MCF 10A (cell line): ENCODE data around the gene RBP5. TPM values are rescaled to one million over a fixed set of nuclear protein-coding genes. Genes with fewer than 3 reads are reported as not detected.

ENCODE experiments used
- BruUV-seq: library from RNA; stranded (reverse); fragments of 400-500 nt; replicated peaks from 2 replicates; lab custom pipeline; 2021; lab: Mats Ljungman, UMichigan
- CTCF ChIA-PET: fragments of 300-600 bp; sonication (Branson Sonifier 250); formaldehyde crosslinking; extraction: SDS; loops from one replicate; lab custom pipeline; 2021; ENCODE audit warnings: antibody characterized with exemption, inconsistent platforms; lab: Yijun Ruan, JAX
- POLR2A ChIA-PET: fragments of 300-600, 350-650 bp; sonication (Branson Sonifier 250); formaldehyde crosslinking; extraction: SDS; loops from one replicate; lab custom pipeline; 2020; ENCODE audit warnings: antibody characterized with exemption, inconsistent platforms; lab: Yijun Ruan, JAX
- DNase-seq: peaks from one replicate; pipeline ENCODE4 v3.0.0-alpha.2; 2018; ENCODE audit not compliant: unreplicated experiment
- H3K27ac Mint-ChIP-seq: one replicate; pipeline ENCODE4 v1.8.0; 2022; ENCODE audit warnings: mild to moderate bottlenecking, low read depth, mixed read lengths; ENCODE audit not compliant: unreplicated experiment
- H3K27me3 Mint-ChIP-seq: one replicate; pipeline ENCODE4 v1.8.0; 2022; ENCODE audit warnings: mixed read lengths; ENCODE audit not compliant: insufficient read depth, unreplicated experiment
- H3K36me3 Mint-ChIP-seq: one replicate; pipeline ENCODE4 v1.8.0; 2022; ENCODE audit warnings: mild to moderate bottlenecking, moderate library complexity, mixed read lengths; ENCODE audit not compliant: insufficient read depth, unreplicated experiment
- H3K4me1 Mint-ChIP-seq: one replicate; pipeline ENCODE4 v1.8.0; 2022; ENCODE audit warnings: mixed read lengths; ENCODE audit not compliant: insufficient read depth, unreplicated experiment
- H3K4me3 Mint-ChIP-seq: one replicate; pipeline ENCODE4 v1.8.0; 2022; ENCODE audit warnings: mild to moderate bottlenecking, moderate library complexity, mixed read lengths; ENCODE audit not compliant: unreplicated experiment
- H3K9me3 Mint-ChIP-seq: one replicate; pipeline ENCODE4 v1.8.0; 2022; ENCODE audit warnings: mixed read lengths; ENCODE audit not compliant: unreplicated experiment
- CTCF ChIP-seq: fragments of 200-600 bp; IDR thresholded peaks from one replicate; pipeline ENCODE4 v1.8.0; 2022; ENCODE audit warnings: antibody characterized with exemption, mild to moderate bottlenecking; ENCODE audit not compliant: unreplicated experiment
- intact Hi-C: fragments of 100-400 bp; cut with micrococcal nuclease; formaldehyde crosslinking; loops from 2 replicates; pipeline ENCODE4 v1.14.1; 2022
- total RNA-seq: library from RNA; stranded (reverse); gene quantifications from 2 replicates; pipeline ENCODE4 v1.2.3, GENCODE V29; 2022

Gene RBP5
- total RNA-seq, 1 experiment from 2014 or later: not detected

GRCh38 chr12:7150356-7150755, 21.7 kb upstream of the RBP5 start:
- no peaks in the 10 kb centered on the region for H3K9me3 Mint-ChIP-seq
- TF ChIP-seq CTCF: no peak
- H3K36me3 Mint-ChIP-seq: peaks cover 64% of the 10 kb centered on the region
- no peak overlapping the region for H3K4me3 Mint-ChIP-seq
- POLR2A ChIA-PET: no interaction called here
- CTCF ChIA-PET: interaction anchor here (0.5 to 9.9 kb wide), 6 partner anchors 8 to 610 kb away, joined by 3 to 106 read pairs (median 4); partner anchors contain the start of gene C1S
- H3K4me1 Mint-ChIP-seq: no peaks in the 10 kb centered on the region
- no peaks in the 10 kb centered on the region for H3K27me3 Mint-ChIP-seq
- intact Hi-C loops: no loop called here
- H3K27ac Mint-ChIP-seq: no peak overlapping the region
- no TSS peak for BruUV-seq
- no peak for DNase-seq

GRCh38 chr12:7146906-7147305, 18.2 kb upstream of the RBP5 start:
- H3K9me3 Mint-ChIP-seq: no peaks in the 10 kb centered on the region
- no peaks in the 10 kb centered on the region for H3K27me3 Mint-ChIP-seq
- peaks cover 58% of the 10 kb centered on the region for H3K36me3 Mint-ChIP-seq
- BruUV-seq: no TSS peak
- H3K27ac Mint-ChIP-seq: no peak overlapping the region
- ChIA-PET CTCF (interaction anchor here (0.6 to 8.4 kb wide), 10 partner anchors 12 to 494 kb away, joined by 3 to 102 read pairs (median 5); partner anchors contain the start of gene PEX5), POLR2A (no interaction called here)
- no peak for DNase-seq
- H3K4me3 Mint-ChIP-seq: no peak overlapping the region
- TF ChIP-seq CTCF: no peak
- H3K4me1 Mint-ChIP-seq: no peaks in the 10 kb centered on the region
- intact Hi-C loops: no loop called here

GRCh38 chr12:7146228-7146627, 17.5 kb upstream of the RBP5 start:
- Mint-ChIP-seq H3K27me3 (no peaks in the 10 kb centered on the region), H3K27ac (peak overlapping the region; percentile 57), H3K36me3 (peaks cover 57% of the 10 kb centered on the region), H3K9me3 (no peaks in the 10 kb centered on the region), H3K4me1 (no peaks in the 10 kb centered on the region), H3K4me3 (no peak overlapping the region)
- intact Hi-C loops: no loop called here
- CTCF ChIA-PET: interaction anchor here (0.5 to 8.4 kb wide), 11 partner anchors 8 to 489 kb away, joined by 3 to 102 read pairs (median 5); partner anchors contain the start of genes C1S and PEX5
- POLR2A ChIA-PET: interaction anchor here (0.7 to 1.7 kb wide), 2 partner anchors 43 to 202 kb away, joined by 3 read pairs; partner anchors contain the start of gene C12orf57
- no TSS peak for BruUV-seq
- no peak for TF ChIP-seq CTCF
- no peak for DNase-seq

- H3K4me1 Mint-ChIP-seq: no peaks in the 10 kb centered on the region
- no peaks in the 10 kb centered on the region for H3K27me3 Mint-ChIP-seq
- intact Hi-C loops: no loop called here
- no peak for TF ChIP-seq CTCF
- ChIA-PET CTCF (interaction anchor here (0.5 to 8.4 kb wide), 15 partner anchors 9 to 551 kb away, joined by 3 to 102 read pairs (median 4); partner anchors contain the start of genes C1RL, C1S and PEX5), POLR2A (interaction anchor here (0.7 to 1.7 kb wide), 2 partner anchors 43 to 201 kb away, joined by 3 read pairs; partner anchors contain the start of gene C12orf57)
- BruUV-seq: no TSS peak
- DNase-seq: no peak
- H3K36me3 Mint-ChIP-seq: peaks cover 59% of the 10 kb centered on the region
- H3K27ac Mint-ChIP-seq: peak overlapping the region; percentile 57
- H3K9me3 Mint-ChIP-seq: no peaks in the 10 kb centered on the region
- H3K4me3 Mint-ChIP-seq: no peak overlapping the region
These were observed 17.0 kb upstream of the RBP5 start for GRCh38 chr12:7145671-7146070.
